NK-92 treated with Interleukin-12 subunit alpha and Interleukin-12 subunit beta, amount 100 ng/mL, for 24 hours (cell line): Measurements from ENCODE around the gene HUWE1.
A peak's percentile ranks its signal among the peaks of the same experiment; 100 is the strongest.
"Not testable (repeated sequence)": the region's sequence is repeated elsewhere in the genome, so short reads cannot be mapped to it uniquely, and the experiment has no call there.

Source experiments
- DNase-seq: peaks from one replicate; lab custom pipeline; 2025; lab: John Stamatoyannopoulos, UW

The HUWE1 gene

GRCh38 chrX:53686151-53686885 is at the start of gene HUWE1:
Gene HUWE1 (minus strand): TSS chrX:53686719. CDS start chrX:53654107, 32,612 bp downstream.
- DNase-seq: peak; percentile 73

DNA sequence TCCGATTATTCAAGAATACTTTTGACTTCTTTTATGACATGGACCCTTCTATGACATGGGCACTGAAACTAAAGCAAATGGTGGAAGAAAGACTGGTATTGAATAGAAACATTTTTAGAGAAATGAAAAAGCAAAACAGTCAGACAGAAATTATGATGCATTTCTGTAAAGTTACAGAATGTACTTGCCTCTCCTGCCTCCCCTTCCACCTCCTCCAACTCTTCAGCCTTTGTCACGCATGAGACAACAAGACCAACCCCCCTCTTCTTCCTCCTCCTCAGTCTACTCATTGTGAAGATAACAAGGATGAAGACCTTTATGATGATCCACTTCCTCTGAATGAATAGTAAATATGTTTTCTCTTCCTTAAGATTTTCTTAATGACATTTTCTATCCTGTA is 46.3 kb upstream of the HUWE1 start:
- DNase-seq: no peak

DNA sequence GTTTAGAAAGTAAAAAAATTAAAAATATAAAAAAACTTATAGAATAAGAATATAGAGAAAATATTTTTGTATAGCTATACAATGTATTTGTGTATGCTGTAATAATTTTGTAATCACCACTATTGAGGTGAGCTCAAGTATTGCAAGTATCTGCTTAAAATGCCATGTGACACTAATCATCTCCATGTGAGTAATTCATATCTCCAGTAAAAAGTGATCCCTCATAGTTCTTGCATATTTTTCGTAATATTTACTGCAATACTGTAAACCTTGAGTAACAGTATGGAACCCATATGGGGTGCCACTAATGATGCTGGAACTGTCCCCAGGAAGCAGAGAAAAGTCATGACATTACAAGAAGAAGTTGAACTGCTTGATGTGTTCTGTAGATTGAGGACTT is 43.2 kb upstream of the HUWE1 start:
- no peak for DNase-seq

DNA sequence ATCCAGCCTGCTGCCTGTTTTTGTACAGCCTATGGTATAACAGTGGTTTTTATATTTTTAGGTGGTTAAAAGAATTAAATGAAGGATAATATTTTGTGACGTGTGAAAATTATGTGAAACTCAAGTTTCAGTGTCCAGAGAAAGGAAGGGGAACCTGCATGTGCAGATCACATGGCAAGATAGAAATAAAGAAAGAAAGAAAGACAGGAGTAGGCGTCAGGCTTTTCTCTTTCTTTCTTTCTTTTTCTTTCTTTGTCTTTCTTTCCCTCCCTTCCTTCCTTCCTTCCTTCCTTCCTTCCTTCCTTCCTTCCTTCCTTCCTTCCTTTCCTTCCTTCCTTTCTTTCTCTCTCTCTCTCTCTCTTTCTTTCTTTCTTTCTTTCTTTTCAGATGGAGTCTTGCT is 42.0 kb upstream of the HUWE1 start:
- no peak for DNase-seq

GRCh38 chrX:53724872-53725271 is 38.4 kb upstream of the HUWE1 start:
- no peak for DNase-seq

DNA sequence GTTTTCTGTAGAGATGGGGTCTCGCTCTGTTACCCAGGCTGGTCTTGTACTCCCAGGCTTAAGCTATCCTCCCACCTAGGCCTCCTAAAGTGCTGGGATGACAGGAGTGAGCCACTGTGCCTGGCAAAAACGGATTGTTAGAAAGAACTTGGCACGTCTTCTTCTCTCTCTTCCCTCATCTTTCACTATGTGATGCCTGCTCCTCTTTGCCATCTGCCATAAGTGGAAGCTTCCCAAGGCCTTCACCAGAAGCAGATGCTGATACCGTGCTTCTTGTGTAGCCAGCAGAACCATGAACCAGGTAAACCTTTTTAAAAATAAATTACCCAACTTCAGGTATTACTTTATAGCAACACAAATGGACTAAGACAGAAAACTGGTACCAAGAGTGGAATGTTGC is 36.9 kb upstream of the HUWE1 start:
- no peak for DNase-seq

- not testable (repeated sequence) for DNase-seq
These were observed 35.1 kb upstream of the HUWE1 start for GRCh38 chrX:53721610-53722009.

GRCh38 chrX:53719666-53720065 is 33.1 kb upstream of the HUWE1 start:
- DNase-seq: not testable (repeated sequence)

GRCh38 chrX:53718073-53718472 is 31.6 kb upstream of the HUWE1 start:
- no peak for DNase-seq

DNA sequence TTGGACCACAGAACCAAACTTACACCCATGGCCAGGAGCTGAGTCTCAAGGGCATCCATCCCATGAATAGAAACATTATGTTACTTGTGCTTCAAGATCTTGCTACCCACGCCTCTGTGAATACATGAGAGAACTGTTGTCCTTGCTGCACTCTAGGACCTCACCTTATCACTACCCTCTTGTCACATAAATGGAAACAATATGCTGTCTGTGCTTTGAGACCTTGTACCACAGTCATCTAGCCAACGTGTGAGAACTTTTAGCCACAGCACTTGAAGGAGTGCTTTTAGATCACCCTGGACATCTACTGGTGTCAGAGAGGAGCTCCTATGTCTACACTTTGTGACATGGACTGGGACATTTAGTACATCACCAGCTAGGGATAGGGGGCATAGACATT is 30.7 kb upstream of the HUWE1 start:
- DNase-seq: no peak

- DNase-seq: peak; percentile 40
These were observed 30.0 kb upstream of the HUWE1 start for GRCh38 chrX:53716328-53717088.

- no peak for DNase-seq
These were observed 28.9 kb upstream of the HUWE1 start for GRCh38 chrX:53715346-53715924.

GRCh38 chrX:53714580-53715345 is 28.2 kb upstream of the HUWE1 start:
- DNase-seq: peak; percentile 55

DNA sequence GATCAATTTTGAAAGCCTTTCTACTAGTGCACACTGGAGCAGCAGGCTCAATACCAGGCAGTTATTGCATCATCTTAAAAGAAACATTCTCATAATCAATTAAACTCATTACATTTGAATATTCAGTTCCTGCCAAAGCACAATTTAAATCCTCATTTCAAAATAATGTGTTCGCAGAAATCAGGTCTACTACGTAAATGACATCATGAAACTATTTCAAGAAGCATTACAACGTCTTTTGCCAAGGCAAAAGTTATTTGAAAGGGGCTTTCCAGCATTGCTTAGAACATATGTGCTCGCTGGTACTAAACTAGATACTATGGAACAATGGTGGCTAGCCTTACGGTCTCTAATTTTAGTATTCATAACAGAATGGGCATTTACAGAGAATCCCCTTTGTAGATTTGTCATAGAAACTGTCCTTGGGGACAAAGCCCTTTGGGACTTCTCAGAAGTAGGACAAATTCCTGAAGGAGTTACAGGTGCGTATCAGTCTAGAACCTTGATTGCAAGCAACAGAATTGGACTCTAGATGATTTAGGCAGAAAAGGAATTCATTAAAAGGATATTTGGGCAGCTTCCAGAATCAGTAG is 27.6 kb upstream of the HUWE1 start:
- peak; percentile 0 for DNase-seq

GRCh38 chrX:53711436-53711835 is 24.9 kb upstream of the HUWE1 start:
- DNase-seq: no peak

DNA sequence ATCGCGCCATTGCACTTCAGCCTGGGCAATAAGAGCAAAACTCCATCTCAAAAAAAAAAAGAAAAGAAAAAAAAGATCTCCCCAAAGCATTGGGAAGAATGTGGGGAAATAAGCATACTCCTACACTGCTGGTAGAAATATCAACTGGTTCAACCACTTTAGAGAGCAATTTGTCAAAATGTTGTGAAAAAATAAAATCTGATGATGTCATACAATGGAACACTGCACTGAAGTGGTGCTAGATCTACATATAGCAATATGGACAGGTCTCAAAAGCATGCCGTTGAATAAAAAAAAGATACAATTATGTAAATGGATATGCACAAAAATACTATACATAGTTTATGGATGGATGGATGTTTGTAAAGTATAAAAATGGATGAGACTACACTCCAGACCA is 18.3 kb upstream of the HUWE1 start:
- DNase-seq: no peak

- DNase-seq: no peak
These were observed 17.8 kb upstream of the HUWE1 start for GRCh38 chrX:53704294-53704693.

DNA sequence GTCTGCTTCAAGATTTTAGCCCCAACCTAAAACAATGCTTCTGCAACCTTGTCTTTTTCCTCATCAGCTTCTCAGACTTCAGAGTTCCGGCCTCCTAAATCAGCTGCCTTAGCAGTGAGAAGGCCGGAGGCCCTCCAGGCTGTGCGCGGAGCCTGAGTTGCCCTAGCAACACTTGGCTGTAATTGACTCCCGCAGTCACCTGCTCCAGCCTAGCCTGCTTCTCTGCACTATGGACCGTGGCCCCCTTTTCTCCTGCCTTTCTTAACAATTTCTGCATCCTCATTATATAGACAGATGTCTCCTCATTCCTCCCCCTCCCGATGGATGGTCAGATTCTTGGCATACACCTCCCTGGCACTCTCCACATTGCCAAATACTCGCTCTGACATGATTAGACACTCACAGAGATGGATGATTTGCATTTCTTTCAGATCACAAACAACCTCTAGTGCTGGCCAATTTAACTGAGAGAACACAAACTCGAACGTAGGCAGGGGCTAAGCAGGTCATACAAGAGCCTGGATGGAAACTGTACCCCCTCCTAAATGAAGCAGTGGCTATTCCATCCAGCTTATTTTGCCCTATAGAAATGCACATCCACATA is 9.5 kb upstream of the HUWE1 start:
- no peak for DNase-seq

DNA sequence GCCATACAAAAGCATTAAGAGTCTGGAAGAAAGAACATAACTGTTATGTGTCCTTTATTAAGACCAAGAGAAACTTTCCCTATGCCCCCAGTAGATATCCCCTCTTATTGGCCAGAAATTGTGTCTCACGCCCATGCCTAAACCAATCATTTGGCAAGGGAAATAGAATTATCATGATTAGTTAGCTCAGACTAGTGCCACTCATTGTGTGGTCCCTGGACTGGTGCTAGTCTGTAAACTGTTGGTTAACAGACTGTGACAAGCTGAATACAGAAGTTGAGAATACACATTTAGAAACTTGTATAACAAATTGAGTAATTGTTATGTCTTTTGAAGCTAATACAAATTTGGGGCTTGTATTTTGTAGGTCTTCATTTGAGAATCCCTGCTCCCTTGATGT is 8.1 kb upstream of the HUWE1 start:
- DNase-seq: no peak

- no peak for DNase-seq
These were observed 1.8 kb upstream of the HUWE1 start for GRCh38 chrX:53688300-53688699.

DNA sequence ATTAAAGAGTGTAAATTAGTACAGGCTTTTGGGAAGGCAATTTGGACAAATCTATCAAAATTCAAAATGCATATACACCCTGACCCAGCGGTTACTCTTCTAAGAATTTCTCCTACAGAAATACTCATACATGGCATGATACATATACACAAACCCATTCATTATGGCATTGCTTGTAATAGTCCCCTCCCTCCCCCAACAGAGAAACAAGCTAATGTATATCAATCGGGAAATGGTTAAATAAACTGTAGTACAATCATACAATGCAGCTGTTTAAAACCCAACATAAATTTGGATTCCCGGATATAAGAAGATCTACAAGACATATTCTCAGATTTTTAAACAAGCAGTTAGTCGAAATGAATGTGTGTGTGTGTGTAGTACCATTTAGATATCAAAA is 808 bp downstream of the HUWE1 start:
- DNase-seq: no peak
